SK-N-SH (cell line): ENCODE data around the gene ENPP5.

Experiments
- CHD2 ChIP-seq: fragments of 150-350 bp; IDR thresholded peaks from 2 replicates; pipeline ENCODE4 v1.6.1; 2018; ENCODE audit warnings: low read length; ENCODE audit not compliant: partially characterized antibody
- CTCF ChIP-seq: fragments of 200-600 bp; sonication (generic); IDR thresholded peaks from 2 replicates; pipeline ENCODE4 v1.6.1; 2017; ENCODE audit warnings: antibody characterized with exemption, mild to moderate bottlenecking, moderate library complexity
- ELF1 ChIP-seq: IDR thresholded peaks from 2 replicates; pipeline ENCODE4 v1.4.0; 2012
- EP300 ChIP-seq, 2 experiments: IDR thresholded peaks; 2 replicates each; pipeline versions ENCODE4 v1.4.0 to v1.6.1; 2012; ENCODE audit warnings: borderline replicate concordance in 1 of 2, low read depth in 1 of 2, low read length in 1 of 2
- FOXJ3 ChIP-seq: sonication (generic); formaldehyde crosslinking; IDR thresholded peaks from 2 replicates; pipeline ENCODE4 v1.5.1; 2020; ENCODE audit warnings: mild to moderate bottlenecking, missing genetic modification reagents
- GABPA ChIP-seq: IDR thresholded peaks from 2 replicates; pipeline ENCODE4 v1.4.0; 2012; ENCODE audit warnings: low read depth, mild to moderate bottlenecking
- MXI1 ChIP-seq: IDR thresholded peaks from 2 replicates; pipeline ENCODE4 v1.6.1; 2012; ENCODE audit warnings: mild to moderate bottlenecking, low read depth, low read length, improper control_type of control experiment
- POLR2AphosphoS5 ChIP-seq: IDR thresholded peaks from 2 replicates; pipeline ENCODE4 v1.6.1; 2012; ENCODE audit warnings: low read depth, low read length
- RAD21 ChIP-seq: IDR thresholded peaks from 2 replicates; pipeline ENCODE4 v1.6.1; 2012; ENCODE audit warnings: mild to moderate bottlenecking, low read length
- RCOR1 ChIP-seq: fragments of 150-350 bp; IDR thresholded peaks from 2 replicates; pipeline ENCODE4 v1.6.1; 2017; ENCODE audit warnings: antibody characterized with exemption, low read length
- RFX5 ChIP-seq: IDR thresholded peaks from 2 replicates; pipeline ENCODE4 v1.6.1; 2012; ENCODE audit warnings: mild to moderate bottlenecking, improper control_type of control experiment, low read length
- SMC3 ChIP-seq: IDR thresholded peaks from 2 replicates; pipeline ENCODE4 v1.6.1; 2012; ENCODE audit warnings: low read depth, low read length, improper control_type of control experiment
- TAF1 ChIP-seq: IDR thresholded peaks from 2 replicates; pipeline ENCODE4 v1.6.1; 2012; ENCODE audit warnings: low read depth, mild to moderate bottlenecking, low read length, moderate library complexity, borderline replicate concordance
- YY1 ChIP-seq: IDR thresholded peaks from 2 replicates; pipeline ENCODE4 v1.4.0; 2012; ENCODE audit warnings: low read depth, mild to moderate bottlenecking

- no peak for TF ChIP-seq RAD21
- TF ChIP-seq RFX5 = no peak
- no peak for TF ChIP-seq CTCF
- TF ChIP-seq EP300 (IDR thresholded peaks at IDR 0.05; ENCODE audit: borderline replicate concordance in 1 of 2, low read depth in 1 of 2, low read length in 1 of 2) = no peak
- no peak for TF ChIP-seq CHD2
- no peak for TF ChIP-seq TAF1
- no peak for TF ChIP-seq SMC3
- TF ChIP-seq GABPA = no peak
- no peak for TF ChIP-seq POLR2AphosphoS5
- no peak for TF ChIP-seq FOXJ3 (CRISPR knock-in tag)
- no peak for TF ChIP-seq RCOR1
- TF ChIP-seq MXI1 = no peak
- TF ChIP-seq YY1 = no peak
- TF ChIP-seq ELF1 = no peak
These were observed 18.9 kb upstream of the ENPP5 start for GRCh38 chr6:46189726-46190125.
